DMS153 treated with DMSO at 0.1 percent for 48 hours (cell line): Measurements from ENCODE around the gene KCNQ1.

Source experiments
- DNase-seq: peaks from one replicate; lab custom pipeline; 2025; ENCODE audit not compliant: unreplicated experiment; lab: John Stamatoyannopoulos, UW

Gene KCNQ1

DNA sequence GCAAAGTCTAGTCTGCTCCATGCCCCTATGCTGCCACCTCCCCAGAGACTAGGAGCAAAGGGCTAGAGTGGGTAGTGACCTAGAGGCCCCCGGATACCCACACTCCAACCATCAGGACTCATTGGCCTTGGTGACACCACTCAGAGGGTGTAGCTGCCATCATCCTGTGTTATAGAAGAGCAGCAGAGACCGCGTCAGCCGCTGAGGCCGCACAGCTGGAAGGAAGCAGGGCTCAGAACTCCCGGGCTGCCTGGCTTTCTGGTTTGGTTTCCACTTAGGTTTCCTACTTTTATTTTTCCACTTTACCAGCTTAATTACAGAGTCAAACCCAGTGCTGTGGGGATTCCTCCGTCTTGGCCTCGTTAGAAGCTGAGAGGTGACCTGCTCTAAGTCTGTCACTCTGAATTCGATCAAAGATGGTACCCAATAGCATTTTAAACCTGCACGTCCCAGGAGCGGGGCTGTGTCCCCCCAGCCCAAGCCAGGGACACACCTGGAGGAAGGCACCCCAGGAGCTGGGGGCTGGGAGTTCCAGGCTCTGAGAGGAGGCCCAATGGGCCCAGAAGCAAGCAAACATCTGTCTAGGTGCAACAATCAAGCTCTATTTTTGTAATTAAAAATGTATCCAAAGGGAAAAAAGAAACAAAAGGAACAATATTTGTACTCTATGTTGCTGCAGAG is 442.8 kb downstream of the KCNQ1 start:
- no peak for DNase-seq

DNA sequence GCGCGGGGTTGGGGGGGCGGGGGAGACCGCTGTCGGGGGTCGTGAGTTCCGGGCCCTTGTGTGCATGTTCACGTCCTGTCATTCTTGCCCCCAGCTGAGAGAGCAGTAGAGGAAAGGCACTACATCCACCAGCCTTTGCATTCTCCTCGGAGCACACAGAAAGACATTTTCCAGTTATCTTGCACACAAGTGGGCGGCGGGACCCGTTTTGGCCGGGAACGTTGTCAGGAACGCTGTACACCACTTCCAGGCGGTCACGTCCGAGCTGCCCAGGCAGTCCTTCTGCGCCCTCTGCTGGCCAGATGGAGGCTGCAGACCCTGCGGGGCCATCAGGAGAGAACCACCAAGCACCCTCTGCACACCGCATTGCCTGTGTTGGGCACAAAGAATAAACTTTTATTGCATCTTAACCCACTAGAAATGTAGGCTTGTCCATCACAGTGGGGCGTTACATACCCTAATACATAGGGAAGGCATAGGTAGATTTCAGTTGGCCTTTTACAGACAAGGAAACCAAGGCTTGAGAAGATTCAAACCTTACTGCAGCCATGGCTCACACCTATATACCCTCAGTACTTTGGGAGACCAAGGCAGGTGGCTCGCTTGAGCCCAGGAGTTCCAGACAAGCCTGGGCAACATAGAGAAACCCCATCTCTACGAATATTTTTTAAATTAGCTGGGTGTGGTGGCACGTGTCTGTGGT is 443.6 kb downstream of the KCNQ1 start:
- DNase-seq = peak; percentile 74

DNA sequence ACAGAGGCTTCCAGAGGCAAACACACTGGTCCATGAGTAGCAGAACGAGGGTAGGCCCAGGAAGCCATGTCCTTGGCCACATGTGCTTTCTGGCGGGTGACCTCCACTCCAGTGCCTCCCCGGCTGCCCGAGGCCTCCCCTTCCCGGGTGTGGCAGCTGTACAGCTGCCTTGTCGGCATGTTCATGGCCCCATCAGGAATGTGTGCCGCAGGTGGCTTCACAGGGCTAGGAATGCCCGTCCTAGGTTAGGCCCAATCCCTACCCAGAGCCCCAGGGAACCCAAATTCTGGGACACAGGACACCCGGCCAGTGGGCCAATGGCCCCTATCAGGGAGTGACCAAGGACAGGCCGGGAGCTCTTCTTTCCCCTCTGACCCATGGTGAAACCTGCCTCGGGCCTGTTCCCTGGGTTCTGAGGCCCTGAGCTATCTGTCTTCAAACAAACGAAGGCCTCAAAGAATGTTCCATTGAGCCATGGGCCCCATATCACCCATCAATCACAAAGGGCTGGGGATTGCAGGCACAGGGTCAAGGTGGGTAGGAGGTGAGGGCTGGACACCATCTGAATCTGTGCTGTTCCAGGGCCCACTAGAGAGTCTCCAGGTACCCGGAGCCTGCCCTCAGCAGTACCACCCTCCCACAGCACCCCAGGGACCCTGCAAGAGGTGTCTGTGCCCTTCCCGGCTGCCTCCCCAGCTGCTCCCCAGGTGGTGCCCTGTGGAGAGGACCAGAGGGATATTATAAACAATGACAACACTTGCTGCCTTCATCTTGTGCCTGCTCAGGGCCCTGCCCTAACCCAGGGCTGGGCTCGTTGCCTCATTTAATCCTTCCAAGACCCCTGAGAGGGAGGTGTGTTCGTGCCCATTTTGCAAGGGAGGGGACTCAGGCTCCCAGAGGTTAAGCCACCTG is 444.8 kb downstream of the KCNQ1 start:
- DNase-seq = no peak

DNA sequence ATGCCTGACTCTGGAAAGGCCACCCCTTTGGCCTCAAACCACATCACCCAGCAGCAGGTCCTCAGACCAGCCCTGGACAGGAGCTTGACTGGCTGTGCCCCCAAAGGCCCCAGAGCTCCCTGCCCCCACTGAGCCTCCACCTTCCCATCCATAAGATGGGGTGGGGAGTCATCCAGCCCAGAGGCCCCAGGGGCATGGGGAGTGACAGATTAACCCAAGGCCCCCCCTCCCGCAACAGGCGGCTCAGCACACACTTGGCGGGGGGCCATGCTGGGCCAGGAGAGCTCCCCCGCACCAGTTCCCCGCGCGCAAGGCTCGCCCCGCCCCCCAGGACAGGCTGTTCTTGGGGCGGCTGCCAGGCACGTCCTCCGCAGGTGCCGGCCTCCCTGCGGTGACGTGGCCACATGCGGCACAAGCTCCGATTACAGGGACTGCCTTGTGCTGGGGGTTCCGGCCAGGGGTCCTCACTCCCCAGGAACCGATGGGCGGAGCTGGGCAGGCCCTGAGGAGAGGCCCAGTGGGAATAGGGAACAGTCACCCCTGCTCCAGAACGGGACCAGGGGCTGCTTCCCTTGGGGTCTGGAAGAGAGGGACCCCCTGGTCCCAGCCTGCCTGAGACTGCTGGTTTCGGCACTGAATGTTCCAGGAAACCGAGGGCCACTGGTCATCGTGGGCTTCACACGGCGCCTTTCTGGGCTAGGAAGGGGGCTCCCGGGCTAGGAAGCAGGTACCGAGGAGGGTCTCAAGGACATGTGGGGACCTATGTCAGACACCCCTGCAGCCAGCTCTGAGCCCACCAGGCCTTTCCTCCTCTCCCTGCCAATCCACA is 445.9 kb downstream of the KCNQ1 start:
- no peak for DNase-seq

DNA sequence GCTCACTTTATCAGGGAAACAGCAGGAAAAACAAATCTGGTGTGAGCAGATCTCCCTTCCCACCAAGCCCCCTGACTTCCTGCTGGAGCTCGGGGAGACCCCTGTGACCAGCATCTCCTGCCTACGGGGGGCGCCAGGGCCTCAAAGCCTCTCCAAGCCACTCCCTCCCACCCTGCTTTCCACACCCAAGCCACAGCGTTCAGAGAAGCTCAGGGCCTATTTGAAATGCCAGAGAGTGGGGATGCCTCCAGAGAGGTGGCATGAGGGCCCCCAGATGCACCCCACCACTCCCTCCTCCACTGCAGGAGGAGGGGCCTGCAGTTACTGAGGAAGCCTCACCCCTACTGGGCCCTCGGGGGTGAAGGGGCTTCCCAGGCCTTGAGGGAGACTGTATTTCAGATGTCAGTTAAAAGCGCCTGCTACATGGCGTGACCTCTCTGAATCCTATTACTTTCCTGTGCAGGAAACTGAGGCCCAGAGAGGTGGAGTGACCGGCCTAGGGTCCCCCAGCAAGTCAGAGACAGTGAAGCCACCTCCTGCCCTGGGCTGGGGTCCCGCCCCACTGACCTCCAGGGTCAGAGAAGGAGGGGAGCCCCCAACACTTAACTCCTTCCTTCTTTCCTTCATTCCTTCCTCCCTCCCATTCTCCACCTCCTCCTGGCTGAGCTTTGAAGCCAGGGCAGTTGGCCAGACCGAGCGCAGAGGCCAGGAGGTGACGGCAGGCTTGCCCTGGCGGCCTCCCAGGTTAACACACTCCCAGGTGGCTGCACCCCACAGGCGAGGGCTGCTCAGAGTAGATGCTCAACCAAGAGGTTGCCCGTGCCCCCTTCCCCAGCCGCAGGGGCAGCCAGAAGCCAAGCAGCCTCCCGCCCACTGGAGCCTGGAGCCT is 446.8 kb downstream of the KCNQ1 start:
- peak; percentile 58 for DNase-seq

DNA sequence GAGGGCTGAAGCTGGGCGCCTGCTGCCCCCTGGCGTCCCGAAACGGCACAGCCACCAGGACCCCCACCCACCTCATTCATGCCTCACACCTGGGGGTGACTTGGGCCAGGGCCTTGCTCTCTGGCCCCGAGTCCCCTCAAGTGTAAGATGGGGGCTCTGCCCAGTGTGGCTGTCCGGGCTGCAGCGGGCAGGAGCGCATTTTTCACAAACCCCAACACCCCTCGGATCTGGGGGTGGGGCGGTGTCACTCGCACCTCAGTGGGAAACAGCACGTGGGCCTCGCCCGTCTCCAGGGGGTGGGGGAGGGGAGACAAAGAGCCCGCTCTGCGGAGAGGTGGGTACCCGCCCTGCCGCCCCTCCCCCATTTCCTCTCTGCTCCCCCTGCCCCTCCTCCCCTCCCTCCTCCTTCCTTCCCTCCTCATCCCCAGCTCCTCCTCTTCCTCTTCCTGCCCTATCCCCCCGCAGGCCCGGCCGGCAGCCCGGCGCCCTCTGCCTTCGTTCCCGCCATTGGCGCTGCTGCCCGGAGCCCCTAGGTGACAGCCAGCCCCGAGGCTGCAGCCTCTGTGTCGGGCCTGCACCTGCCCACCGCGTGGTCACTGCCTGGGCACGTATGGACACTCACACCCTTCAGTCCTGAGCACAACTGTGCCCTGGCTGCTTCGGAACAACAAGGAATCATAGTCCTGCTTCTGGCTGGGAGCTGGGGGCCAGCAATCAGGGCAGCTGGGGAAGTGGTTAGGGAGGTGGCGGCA is 447.6 kb downstream of the KCNQ1 start:
- DNase-seq = peak; percentile 71

DNA sequence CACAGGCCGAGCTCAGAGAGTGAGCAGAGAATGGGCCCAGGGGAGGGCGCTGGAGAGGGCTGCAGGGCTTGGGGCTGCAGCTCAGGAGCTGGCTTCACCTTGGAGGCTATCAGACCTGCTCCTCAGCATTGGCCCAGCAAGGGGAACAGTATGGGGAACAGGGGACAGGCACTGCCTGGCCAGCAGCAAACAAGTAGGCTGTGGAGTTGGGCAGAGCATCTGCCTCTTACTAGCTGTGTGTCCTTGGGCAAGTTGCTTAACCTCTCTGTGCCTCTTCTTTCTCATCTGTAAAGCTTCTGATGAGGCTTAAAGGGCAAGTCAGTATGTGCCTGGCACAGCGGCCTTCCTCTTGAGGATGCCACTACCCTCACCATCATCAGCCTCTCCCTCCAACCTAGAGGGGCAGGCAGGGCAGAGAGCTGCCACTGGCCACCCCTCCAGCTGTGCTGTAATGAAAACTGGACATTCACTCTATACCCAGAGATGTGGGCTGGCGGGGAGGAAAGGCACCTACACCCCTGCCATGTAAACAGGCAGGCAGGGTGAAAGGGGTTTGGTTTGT is 448.2 kb downstream of the KCNQ1 start:
- no peak for DNase-seq

DNA sequence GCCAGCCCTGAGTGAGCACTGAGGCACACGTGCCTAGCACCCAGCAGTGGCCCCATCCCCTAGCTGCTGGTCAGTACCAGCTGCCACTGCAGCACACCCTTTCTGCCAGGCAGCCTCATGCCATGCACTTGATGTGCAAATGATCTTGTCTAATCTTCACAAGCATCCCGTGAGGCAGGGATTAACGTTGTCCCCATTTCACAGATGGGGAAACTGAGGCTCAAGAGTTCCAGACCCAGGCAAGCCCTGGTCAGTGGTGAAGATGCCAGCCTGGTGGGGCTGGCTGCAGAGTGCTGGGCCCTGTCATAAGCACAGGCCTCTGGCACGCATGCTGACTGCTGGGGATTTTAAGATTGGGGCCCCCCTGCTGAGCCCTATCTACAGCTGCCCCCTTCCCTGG is 449.1 kb downstream of the KCNQ1 start:
- DNase-seq = no peak

DNA sequence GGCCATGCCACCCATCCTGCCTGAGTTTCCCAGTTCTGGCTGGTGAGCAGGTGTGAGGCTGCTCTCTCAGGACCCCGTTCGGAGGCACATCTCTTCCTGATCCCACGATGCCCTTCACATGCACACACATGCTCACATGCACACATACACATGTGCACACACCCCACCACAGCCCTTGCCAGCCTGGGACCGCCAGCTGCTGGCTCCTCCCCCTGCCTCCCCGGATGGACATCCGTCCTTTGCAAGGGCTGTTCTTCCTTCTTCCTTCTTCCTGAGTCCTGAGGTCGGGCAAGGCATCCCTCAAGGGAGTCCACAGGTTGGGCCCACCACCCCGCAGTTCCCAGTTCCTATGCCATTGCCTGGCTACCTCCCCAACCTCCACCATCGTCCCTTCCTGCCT is 451.2 kb downstream of the KCNQ1 start:
- no peak for DNase-seq

DNA sequence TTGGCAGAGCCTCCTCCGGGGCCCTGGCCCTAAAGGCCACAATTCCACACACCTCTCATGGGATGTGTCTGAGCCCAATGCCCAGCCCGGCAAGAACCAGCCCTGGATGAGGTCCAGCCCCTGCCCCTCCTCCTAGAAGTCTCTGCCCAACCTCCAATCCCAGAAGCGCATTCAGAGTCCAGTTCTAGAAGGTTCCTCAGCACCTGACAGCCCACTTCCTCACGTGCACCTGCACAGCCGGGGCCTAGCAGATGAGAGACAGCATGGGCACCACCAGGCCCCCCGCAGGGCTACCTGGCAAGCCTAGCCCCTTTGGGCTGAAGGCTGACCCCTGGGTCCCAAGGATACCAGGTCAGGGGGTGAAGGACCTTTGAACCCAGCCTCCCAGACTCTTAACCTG is 452.2 kb downstream of the KCNQ1 start:
- no peak for DNase-seq

DNA sequence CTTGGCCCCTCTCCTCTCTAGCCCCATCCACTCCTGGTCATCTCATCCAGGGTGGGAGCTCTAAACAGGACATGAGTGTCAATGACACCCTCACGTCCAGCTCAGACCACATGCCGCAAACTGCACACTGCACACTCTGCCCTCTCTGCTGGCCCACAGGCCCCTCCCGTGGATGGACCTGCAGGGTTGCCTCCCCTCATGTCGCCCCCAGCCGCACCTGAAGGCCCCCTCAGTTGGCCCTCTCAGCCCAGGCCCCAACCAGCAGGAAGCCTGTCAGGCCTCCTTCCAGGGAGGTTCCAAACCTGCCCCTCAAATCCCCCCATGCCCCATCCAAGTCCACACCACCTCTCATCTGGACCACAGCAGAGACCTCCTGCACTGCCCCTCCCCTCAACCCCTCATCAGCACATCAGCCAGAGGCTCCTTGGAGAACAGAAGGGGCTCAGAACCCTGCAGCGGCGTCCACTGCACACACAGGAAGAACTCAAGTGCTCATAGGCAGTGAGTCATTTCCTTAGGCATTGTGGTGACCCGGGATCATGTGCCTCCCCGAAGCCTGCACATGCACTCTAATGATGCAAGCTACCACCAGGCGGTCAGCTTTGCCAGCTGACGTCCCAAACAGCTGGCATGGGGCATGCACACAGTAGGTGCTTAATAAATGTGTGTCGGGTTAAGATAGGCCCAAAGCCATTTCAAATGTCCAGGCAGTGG is 453.7 kb downstream of the KCNQ1 start:
- peak; percentile 47 for DNase-seq
